GM18867 (cell line): ENCODE data around the gene WDR73.
A peak's percentile ranks its signal among the peaks of the same experiment; 100 is the strongest.
"Not testable (repeated sequence)": the region's sequence is repeated elsewhere in the genome, so short reads cannot be mapped to it uniquely, and the experiment has no call there.

Experiments
- ATAC-seq: cut with Tn5 transposase; IDR thresholded peaks from one replicate; pipeline ENCODE4 v1.9.1; 2021; ENCODE audit warnings: mild to moderate bottlenecking, moderate library complexity; ENCODE audit not compliant: unreplicated experiment

WDR73 gene

DNA sequence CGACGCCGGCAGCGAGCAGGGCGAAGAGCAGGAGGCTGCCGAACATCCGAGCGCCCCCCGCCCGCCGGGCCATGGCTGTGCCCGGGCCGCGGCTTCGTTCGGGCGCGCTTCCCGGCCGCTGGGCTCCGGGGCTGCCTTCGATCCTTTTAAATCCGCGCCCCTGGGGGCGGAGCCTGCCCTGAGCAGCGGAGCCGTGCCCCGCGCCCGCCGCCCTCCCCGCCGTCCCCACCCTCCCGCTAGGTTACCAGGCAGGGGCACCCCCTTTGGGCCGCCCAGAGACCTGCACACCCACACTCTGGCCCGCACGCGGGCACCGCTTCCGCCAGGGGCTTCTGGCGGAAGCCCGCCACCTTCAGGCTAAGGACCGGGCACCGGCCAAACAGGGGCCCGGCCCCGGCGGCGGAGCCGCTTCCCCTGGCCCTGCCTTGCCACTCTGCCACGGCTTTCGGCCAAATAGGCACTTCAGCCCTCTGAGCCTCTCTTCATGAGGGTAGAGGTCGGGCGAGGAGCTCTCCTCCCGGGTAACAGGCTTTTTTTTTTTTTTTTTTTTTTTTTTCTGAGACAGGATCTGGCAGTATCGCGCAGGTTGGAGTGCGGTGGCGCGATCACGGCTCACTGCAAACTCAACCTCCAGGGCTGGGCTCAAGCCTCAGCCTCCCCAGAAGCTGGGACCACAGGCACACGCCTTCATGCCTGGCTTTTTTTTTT, 4.2 kb upstream of the WDR73 start, which contains the start of gene NMB:
Gene NMB, minus strand, starts transcription at position 120 of the 708 bp plus-strand sequence. Its CDS starts 47 bp downstream, at position 73.
- ATAC-seq = peak; percentile 67

DNA sequence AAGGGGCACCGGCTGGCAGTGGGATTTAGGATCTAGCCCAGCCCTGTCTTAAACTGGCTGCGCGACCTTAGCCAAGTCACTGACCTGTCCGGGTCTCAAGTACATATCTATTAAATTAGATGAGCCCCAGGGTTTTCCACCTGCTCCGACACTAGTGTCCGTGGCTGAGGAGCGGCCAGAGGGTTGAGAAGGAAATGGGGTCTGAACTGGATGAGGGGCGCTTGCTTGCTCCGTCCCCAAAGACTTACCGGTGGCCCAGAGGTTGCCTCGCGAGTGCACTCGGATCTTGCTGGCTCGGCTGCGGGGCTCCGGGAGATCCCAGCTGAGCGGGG, 3.6 kb upstream of the WDR73 start:
- no peak for ATAC-seq

DNA sequence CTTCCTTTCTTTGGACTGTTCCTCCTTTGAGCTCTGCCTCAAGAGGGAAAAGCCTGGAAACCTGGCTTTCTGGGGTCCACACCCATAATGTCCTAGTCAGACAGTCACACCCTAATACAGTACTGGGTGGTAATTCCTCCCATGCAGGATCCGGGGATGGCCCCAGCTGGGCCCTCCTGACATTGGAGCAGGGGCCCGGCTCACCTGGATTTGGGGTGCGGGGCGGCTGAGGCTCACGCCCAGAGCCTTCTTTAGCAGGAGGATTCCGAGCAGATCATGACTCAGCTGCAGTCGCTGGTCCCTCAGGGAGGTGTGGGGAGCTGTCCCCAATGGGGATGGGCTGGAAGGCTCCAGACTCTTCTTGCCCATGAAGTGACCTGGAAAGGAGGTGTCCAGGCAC, 2.9 kb upstream of the WDR73 start:
- no peak for ATAC-seq

DNA sequence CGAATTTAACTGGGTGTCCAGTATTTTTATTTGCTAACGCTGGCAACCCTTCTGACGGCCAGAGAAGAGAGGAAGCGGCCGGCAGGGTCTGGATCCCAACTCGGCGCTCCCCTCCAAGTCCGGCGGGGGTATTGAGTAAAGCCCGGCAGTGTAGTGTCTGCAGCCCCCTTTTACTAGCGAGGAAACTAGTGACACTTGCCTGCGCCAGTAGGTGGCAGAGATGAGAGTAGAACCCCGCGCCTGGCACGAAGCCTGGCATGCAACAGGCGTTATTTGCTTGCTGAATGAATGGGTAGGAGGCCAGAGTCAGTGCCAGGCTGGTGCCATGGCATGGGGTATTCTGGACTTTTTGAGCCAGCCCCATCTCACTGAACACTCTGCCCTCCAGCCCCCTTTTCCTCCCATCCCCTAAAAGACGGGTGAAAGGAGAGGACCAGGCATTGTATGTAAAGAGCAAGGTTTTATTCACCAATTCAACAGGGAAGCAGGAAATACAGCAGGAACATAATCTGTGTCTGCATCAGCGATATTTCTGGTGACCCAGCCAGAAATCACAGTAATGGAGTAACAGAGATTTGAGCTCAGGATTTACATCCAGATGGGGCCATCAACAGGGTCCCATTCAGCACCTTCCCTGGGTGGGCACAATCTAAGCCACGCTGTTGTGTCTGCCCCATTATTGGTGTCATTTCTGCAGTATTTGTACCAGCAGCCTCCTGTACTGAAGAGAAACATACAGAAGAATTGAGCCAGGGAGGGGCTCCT, 788 bp upstream of the WDR73 start:
- ATAC-seq = no peak

DNA sequence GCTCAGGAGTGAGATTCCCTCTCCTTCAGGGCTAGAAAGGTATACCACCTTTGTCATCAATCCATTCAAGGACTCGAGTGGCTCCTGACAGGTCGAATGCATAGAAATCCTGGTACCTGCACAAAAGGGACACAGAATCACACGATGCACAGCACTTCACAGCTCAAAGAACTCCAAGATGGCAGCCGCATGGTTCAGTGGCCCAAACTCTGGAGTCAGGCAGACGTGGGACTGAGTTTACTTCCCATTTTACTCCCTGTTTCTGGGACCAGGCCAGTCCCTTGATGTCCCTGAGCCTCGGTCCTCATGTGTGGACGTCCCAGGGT, 536 bp downstream of the WDR73 start:
- no peak for ATAC-seq

DNA sequence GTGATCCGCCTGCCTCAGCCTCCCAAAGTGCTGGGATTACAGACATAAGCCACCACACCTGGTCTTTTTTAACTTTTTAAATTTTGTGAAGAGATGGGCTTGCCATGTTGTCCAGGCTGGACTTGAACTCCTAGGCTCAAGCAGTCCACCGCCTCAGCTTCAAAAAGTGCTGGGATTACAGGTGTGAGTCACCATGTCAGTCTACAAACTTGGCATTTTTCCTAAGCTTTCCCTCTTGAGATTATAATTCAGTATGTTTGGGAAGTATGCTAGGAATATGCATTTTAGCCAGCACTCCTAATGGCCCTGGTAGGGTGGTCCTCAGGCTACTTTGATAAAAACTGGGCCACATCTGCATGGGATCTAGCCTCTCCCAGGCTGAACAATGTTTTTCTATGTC, 4.4 kb downstream of the WDR73 start:
- ATAC-seq = no peak

DNA sequence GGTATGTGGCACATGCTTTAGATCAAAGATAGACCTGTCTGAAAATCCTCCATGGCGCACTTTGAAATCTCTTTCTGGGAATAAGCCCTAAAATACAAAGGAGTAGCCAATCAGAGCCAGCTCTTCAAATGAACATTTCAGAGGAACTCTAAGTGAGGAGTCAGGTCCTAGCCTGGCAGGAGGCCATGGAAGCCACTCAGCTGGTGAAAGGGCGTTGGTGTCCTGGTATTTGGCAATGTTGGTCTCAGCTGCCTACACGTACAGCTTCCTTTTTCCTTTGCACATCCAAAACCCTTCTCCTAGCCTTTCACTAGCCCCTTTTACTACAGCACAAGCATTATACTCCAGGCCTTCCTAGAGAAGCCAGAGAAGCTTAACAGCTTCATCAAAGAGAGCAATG, 5.5 kb downstream of the WDR73 start:
- ATAC-seq = no peak

DNA sequence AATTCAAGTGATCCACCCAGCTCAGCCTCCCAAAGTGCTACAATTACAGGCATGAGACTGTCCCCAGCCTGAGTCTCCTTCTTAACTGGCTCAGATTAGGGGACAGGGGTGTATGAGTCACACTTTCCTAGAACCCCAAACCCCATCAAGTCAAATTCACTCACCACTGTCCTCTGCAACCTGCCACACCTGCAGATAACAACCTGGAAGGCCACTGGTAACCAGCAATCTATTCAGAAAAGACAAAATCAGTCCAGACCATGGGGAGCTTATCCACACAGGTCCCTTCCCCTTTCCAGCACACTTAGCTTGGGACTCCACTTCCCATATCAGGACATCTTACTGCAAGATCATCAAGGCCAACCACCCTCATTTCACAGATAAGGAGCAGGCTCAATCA, 6.4 kb downstream of the WDR73 start:
- ATAC-seq = no peak

DNA sequence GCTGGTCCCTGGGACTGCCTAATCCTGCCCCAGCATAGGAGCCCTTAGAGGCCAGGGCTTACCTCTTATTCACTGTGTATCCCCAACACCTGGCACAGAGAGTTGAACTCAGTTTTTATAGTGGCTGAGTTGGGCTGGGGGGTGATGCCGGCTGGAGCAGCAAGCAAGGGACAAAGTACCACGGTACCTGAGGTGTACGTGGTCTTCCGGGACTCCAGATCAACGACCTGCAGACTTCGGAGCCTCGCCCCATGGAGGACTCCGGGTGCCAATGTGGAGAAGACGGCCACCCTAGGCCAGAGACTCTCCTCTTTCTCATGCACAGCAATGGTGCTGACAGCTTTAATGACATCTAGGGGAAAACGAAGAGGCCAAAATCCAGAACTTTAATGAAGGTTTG, 8.1 kb downstream of the WDR73 start:
- ATAC-seq = no peak

DNA sequence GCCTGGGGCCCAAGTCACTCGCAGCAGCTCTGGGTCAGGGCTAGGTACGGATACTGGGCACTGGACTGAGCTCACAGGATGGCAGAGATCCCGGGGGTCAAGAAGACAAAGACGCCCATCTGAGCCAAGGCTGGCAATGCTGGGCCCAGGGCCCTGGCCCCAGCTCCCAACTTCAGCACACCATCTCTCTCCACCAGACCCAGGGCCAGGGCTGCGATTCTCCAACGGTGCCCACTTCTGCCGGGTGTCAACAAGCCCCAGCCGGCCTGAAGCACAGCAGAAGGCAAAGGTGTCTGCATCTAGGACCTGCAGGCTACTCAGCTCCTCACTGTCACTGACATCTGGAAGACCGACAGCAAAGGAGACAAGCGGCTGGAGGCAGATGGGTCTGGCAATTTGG, 8.6 kb downstream of the WDR73 start:
- ATAC-seq = no peak

DNA sequence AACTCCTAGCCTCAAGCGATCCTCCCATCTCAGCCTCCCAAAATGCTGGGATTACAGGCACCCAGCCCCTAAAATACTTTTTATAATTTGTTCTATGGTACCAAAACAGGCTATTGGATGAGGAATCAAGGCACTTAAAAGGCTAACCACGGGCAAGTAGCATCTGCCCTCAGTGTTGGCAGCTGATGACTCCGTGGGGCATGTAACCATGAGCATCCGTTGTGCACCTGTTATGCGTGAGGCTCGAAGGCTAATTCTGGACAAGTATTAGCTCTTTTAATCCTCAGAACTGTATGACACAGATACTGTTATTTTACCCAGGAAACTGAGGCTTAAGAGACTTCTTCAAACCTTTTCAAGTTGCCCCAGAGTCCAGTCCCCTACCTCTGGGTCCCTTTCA, 10.2 kb downstream of the WDR73 start:
- ATAC-seq = no peak

DNA sequence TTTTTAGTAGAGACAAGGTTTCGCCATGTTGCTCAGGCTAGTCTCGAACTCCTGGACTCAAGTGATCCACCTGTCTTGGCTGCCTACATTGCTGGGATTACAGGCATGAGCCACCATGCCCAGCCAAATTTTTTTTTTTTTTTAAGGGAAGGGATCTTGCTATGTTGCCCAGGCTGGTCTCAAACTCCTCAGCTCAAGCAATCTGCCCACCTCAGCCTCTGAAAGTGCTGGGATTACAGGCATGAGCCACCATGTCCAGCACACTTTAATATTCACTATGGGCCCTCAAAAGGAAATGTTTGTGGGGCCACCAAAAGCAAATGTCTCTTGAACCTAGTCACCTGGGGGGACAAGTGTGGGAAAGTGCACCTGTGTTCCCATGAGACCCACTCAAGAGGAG, 11.4 kb downstream of the WDR73 start:
- ATAC-seq = not testable (repeated sequence)

DNA sequence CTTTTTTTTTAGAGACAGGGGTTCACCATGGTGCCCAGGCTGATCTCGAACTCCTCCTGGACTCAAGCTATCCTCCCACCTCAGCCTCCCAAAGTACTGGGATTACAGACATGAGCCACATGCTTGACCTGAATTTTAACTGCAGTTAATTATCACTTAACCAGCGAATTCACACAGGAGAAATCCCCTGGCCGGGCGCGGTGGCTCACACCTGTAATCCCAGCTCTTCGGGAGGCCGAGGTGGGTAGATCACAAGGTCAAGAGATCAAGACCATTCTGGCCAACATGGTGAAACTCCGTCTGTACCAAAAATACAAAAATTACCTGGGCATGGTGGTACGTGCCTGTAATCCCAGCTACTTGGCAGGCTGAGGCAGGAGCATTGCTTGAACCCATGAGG, 12.2 kb downstream of the WDR73 start:
- not testable (repeated sequence) for ATAC-seq

DNA sequence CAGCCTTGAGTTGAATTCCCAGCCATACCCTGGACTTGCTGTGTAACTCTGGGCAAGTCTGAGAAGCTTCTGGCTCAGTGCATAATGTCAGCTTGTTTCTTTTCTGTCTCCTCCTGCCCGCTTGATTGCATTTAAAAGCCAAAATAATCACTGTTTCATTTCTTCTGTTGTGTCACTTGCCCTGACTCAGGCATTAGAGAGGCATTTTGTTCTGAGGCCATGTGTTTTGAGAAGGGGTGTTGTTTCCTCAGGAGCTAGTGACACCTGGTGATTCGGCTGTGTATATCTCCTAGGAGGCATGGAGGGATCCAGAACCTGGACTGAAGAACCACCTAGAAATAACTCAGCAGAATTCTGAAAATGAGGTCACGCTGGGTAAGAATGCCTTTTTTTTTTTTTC, 16.0 kb downstream of the WDR73 start:
- no peak for ATAC-seq

DNA sequence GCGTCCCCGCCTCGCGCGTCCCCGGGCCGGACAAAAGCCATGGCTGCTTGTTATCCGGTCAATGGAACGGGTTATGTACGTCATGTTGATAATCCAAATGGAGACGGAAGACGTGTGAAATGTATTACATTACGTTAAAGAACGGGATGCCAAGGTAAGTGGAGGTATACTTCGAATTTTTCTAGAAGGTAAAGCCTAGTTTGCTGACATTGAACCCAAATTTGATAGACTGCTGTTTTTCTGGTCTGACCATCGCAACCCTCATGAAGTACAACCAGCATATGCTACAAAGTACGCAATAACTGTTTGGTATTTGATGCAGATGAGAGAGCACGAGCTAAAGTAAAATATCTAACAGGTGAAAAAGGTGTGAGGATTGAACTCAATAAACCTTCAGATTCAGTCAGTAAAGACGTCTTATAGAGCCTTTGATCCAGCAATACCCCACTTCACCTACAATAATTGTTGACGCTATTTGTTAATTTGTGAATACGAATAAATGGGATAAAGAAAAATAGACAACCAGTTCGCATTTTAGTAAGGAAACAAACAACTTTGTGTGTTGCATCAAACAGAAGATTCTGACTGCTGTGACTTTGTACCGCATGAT, 19.8 kb downstream of the WDR73 start:
- ATAC-seq = no peak

DNA sequence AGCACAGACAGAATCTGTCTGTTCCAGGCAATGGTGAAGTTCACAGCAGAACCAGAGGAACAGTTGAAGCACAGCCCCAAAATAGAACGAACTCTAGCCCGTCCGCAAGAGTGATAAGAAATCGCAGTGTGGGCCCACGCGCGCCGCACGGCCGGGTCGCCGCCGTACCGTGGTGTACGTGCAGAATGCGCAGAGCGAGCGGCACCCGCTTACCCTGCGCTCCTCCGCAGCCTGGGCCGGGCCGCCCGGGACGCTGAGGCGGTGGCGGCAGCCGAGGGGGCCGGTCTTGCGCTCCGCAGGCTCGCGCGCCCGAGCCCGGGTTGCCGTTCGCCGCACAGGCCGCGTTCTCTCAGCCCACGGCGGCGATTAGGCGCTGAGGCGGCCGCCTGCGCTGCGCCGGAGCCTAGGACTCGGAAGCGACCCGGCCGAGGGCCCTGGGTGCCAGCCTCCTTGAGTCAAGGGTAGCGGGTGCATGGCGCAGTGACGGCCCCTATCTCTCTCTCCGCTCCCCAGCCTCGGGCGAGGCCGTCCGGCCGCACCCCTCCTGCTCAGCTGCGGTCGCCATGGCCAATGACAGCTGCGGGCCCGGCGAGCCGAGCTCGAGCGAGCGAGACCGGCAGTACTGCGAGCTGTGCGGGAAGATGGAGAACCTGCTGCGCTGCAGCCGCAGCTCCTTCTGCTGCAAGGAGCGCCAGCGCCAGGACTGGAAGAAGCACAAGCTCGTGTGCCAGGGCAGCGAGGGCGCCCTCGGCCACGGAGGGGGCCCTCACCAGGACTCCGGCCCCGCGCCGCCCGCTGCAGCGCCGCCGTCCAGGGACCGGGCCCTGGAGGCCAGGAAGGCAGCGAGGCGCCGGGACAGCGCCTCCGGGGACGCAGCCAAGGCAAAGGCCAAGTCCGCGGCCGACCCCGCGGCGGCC, 20.5 kb downstream of the WDR73 start:
- ATAC-seq = peak; percentile 42

DNA sequence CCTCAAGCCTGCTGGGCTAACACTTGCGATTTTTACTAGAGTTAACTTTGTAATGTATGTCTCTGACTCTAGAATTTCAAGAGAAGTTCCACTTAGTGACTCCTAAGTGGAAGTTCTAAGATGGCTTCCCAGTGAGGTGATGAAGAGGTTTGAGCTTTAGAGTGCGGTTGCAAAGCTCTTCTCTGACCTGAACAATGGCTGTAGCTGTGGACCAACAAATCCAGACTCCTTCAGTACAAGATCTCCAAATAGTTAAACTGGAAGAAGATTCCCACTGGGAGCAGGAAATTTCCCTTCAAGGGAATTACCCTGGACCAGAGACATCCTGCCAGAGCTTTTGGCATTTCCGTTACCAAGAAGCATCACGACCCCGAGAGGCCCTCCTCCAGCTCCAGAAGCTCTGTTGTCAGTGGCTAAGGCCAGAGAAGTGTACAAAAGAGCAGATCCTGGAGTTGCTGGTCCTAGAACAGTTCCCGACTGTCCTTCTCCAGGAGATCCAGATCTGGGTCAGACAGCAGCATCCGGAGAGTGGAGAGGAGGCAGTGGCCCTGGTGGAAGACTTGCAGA, 22.3 kb downstream of the WDR73 start:
- ATAC-seq = no peak

DNA sequence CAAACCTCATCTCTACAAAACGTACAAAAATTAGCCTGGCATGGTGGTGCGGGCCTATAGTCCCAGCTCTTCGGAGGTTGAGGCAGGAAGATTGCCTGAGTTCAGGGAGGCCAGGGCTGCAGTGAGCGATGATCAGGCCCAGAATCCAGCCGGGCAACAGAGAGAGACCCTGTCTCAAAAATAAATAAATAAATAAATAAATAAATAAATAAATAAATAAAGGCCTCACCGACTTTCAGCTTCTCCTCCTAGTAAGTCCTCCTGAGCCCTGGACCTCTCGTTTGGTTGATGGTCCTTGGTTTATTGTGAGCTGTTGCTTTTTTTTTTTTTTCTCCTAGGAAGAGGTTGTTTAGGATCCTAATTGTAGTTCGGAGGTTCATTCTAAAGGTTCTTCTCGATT, 25.1 kb downstream of the WDR73 start:
- no peak for ATAC-seq

DNA sequence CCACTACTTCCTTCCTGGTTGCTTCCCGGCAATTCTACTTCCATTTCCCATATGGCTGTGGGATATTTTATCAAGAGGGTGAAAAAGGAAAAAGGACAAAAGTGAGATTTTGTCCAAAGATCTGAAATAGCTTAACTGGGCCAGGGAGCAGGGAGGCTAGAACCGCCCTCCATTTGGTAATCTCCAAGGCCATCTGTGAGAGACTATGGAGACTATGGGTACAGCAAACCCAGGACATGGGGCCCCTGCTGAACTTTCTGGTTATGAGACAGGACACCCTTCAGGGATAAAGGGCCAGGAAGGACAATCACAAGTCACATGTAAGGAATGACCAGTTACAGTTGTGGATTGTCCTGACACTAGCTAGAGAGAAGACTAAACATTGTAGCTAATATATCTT, 29.0 kb downstream of the WDR73 start:
- no peak for ATAC-seq

DNA sequence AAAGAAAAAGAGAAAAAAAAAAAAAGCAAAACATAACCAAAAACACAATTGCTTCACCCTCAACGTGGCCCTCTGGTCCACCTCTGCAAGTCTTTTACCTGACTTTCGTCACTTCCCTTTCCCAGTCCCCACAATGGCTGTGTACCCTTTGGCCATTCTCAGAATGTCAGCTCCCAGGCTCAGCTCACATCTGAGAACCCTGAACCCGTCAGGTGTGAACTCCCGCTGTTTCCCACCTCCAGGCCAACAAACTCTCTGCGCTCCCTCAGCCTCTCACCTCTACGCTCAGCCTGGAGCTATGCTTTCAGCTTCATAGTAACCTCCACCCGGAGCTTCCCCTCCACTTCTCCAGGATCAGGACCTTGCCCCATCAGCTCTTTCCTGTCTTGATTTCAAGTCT, 29.7 kb downstream of the WDR73 start:
- no peak for ATAC-seq

DNA sequence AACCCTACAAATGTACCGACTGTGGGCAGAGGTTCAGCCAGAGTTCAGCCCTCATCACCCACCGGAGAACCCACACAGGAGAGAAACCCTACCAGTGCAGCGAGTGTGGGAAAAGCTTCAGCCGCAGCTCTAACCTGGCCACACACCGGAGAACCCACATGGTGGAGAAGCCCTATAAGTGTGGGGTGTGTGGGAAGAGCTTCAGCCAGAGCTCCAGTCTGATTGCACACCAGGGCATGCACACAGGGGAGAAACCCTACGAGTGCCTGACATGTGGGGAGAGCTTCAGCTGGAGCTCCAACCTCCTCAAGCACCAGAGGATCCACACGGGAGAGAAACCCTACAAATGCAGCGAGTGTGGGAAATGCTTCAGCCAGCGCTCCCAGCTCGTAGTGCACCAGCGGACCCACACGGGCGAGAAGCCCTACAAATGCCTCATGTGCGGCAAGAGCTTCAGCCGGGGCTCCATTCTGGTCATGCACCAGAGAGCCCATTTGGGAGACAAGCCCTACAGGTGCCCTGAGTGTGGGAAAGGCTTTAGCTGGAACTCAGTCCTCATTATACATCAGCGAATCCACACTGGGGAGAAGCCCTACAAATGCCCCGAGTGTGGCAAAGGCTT, 32.6 kb downstream of the WDR73 start:
- no peak for ATAC-seq
